ENCODE results near the gene ADARB2. TPM values are rescaled to one million over a fixed set of nuclear protein-coding genes. Genes with fewer than 3 reads are reported as not detected.

The ADARB2 gene
- total RNA-seq, 1 donor from 2014 or later: under 0.01 TPM

DNA sequence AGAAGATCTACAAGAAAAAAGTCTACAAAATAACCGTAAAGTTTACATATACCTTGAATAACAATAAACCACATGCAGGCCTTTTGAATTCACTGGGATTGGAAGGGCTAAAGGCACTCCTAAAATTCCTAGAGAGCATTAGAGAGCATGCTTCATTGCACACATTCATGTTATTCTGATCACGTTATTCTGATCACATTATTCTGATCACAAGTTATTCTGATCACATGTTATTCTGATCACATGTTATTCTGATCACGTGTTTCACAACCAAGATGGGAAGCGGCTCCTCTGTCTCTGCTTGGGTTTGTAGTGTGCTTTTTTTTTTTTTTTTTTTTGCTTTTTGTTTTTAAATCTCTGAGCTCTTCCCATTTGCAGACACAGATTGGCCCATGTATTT is 20.5 kb downstream of the ADARB2 start:
- Histone ChIP-seq H3K27ac (ENCODE audit: low read depth, low read length) (no peak overlapping the region), H3K27me3 (ENCODE audit: control insufficient read depth in 3 of 3, insufficient read depth in 3 of 3, low read length in 3 of 3) (peaks cover 5 to 16% (median 5%) of the 10 kb centered on the region in 3 donors), H3K9me3 (ENCODE audit: control insufficient read depth in 3 of 3, low read length in 3 of 3) (peaks cover 0 to 3% (median 0%) of the 10 kb centered on the region in 3 donors), H3K4me3 (ENCODE audit: low read length in 3 of 3) (no peak overlapping the region), H3K36me3 (ENCODE audit: control insufficient read depth in 3 of 3, insufficient read depth in 3 of 3, low read length in 3 of 3) (no peaks in the 10 kb centered on the region), H3K4me1 (ENCODE audit: control insufficient read depth in 3 of 3, insufficient read depth in 3 of 3, low read length in 3 of 3) (no peaks in the 10 kb centered on the region), H3K9ac (ENCODE audit: low read depth in 1 of 3, low read length in 3 of 3) (no peak overlapping the region)

DNA sequence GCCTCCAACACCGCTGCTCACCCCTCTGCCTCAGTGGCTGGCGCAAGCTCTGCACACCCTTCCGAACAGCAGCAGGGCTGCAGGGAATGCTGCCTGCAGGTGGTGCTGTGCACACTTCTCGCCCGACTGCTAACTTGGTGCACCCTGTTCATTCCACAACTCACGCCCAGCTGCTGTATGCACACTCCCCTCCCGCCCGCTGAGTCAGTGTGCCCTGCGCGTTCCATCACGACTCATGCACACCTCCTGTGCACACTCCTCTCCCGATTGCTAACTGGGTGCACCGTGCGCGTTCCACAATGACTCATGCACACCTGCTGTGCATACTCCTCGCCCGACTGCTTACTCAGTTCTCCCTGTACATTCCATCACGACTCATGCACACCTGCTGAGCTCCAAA is 21.5 kb downstream of the ADARB2 start:
- H3K36me3 ChIP-seq (ENCODE audit: control insufficient read depth in 3 of 3, insufficient read depth in 3 of 3, low read length in 3 of 3): no peaks in the 10 kb centered on the region
- H3K9me3 ChIP-seq (ENCODE audit: control insufficient read depth in 3 of 3, low read length in 3 of 3): peaks cover 0 to 3% (median 0%) of the 10 kb centered on the region in 3 donors
- H3K4me3 ChIP-seq (ENCODE audit: low read length in 3 of 3): no peak overlapping the region
- H3K27ac ChIP-seq (ENCODE audit: low read depth, low read length): no peak overlapping the region
- H3K4me1 ChIP-seq (ENCODE audit: control insufficient read depth in 3 of 3, insufficient read depth in 3 of 3, low read length in 3 of 3): no peaks in the 10 kb centered on the region
- H3K9ac ChIP-seq (ENCODE audit: low read depth in 1 of 3, low read length in 3 of 3): no peak overlapping the region
- H3K27me3 ChIP-seq (ENCODE audit: control insufficient read depth in 3 of 3, insufficient read depth in 3 of 3, low read length in 3 of 3): peaks cover 5 to 16% (median 5%) of the 10 kb centered on the region in 3 donors

DNA sequence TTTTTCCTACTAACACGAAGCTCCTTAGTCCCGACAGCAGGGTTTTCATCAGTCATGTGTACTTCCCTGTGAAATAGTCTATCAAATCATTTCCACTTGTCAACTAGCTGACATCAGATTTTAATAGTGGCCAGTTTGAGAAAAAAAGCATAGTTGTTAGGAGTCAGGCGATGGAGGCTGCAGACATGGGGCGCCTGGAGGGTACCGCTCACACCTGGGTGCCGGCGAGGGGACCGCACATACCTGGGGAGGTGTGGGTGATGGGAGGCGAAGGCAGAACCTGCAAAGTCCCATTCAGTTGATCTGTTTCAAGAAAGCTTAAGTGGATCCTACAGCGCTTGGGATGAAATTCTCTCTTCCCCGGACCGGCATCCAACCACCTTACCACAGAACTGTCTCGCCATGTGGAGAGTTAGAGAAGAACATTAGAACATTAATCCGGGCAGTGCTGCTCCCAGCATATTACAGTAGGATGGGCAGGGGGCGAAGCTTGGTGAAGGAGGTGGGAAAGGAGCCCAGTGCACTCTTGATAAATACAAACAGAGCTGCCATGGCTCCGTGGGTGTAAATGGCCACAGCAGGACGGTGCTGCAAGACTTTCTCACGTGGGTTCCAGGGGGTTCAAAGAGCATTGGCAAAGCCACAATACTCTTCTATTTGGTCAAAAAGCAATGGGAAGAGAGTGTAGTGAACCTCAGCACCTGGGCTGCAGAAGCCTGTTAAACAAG is 24.2 kb downstream of the ADARB2 start:
- Histone ChIP-seq H3K36me3 (ENCODE audit: control insufficient read depth in 3 of 3, insufficient read depth in 3 of 3, low read length in 3 of 3) (no peaks in the 10 kb centered on the region), H3K4me1 (ENCODE audit: control insufficient read depth in 3 of 3, insufficient read depth in 3 of 3, low read length in 3 of 3) (no peaks in the 10 kb centered on the region), H3K27me3 (ENCODE audit: control insufficient read depth in 3 of 3, insufficient read depth in 3 of 3, low read length in 3 of 3) (peaks cover under 1 to 9% (median 5%) of the 10 kb centered on the region in 3 donors), H3K9ac (ENCODE audit: low read depth in 1 of 3, low read length in 3 of 3) (no peak overlapping the region), H3K9me3 (ENCODE audit: control insufficient read depth in 3 of 3, low read length in 3 of 3) (peaks cover 0 to 3% (median 0%) of the 10 kb centered on the region in 3 donors), H3K27ac (ENCODE audit: low read depth, low read length) (no peak overlapping the region), H3K4me3 (ENCODE audit: low read length in 3 of 3) (no peak overlapping the region)

DNA sequence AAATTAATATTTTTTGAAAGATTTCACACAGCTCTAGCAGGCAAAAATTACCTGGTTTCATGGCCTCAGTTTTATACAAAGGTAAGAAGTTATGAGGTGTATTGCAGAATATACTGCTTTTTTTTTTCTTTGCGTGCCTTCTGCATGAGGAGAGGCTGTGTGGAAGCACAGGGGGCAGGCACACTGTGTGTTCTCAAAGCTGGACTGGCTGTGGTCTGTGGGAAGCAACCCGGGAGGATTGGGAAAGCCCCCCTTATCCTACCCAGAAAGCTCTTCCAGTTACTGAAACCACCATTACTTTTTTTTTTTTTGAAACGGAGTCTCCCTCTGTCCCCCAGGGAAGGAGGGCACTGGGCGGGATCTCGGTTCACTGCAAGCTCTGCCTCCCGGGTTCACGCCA is 25.0 kb downstream of the ADARB2 start:
- Histone ChIP-seq H3K9ac (ENCODE audit: low read depth in 1 of 3, low read length in 3 of 3) (no peak overlapping the region), H3K27ac (ENCODE audit: low read depth, low read length) (no peak overlapping the region), H3K9me3 (ENCODE audit: control insufficient read depth in 3 of 3, low read length in 3 of 3) (peaks cover 0 to 3% (median 0%) of the 10 kb centered on the region in 3 donors), H3K36me3 (ENCODE audit: control insufficient read depth in 3 of 3, insufficient read depth in 3 of 3, low read length in 3 of 3) (no peaks in the 10 kb centered on the region), H3K4me1 (ENCODE audit: control insufficient read depth in 3 of 3, insufficient read depth in 3 of 3, low read length in 3 of 3) (no peaks in the 10 kb centered on the region), H3K27me3 (ENCODE audit: control insufficient read depth in 3 of 3, insufficient read depth in 3 of 3, low read length in 3 of 3) (peaks cover 0 to 8% (median 5%) of the 10 kb centered on the region in 3 donors), H3K4me3 (ENCODE audit: low read length in 3 of 3) (no peak overlapping the region)

DNA sequence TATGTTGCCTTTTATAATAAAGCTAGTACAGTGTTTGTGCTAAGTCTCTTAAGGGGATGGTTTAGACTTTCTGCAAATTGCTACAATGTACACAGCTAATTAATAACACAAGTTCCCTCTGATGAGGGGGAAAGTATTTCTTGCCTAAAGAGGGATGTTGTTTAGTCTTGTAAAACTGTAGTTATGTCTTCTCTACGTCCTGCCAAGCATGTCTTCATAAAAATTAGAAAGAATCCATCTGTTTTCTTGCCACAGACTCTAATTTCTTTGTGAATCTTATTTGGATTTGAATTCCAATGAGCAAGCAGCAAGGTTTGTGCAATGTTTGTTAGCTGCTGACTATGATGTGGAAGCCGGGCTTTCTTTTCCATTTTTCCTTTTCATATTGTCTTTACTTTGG is 28.2 kb downstream of the ADARB2 start:
- Histone ChIP-seq H3K9me3 (ENCODE audit: control insufficient read depth in 3 of 3, low read length in 3 of 3) (no peaks in the 10 kb centered on the region), H3K4me1 (ENCODE audit: control insufficient read depth in 3 of 3, insufficient read depth in 3 of 3, low read length in 3 of 3) (no peaks in the 10 kb centered on the region), H3K27ac (ENCODE audit: low read depth, low read length) (no peak overlapping the region), H3K36me3 (ENCODE audit: control insufficient read depth in 3 of 3, insufficient read depth in 3 of 3, low read length in 3 of 3) (no peaks in the 10 kb centered on the region), H3K27me3 (ENCODE audit: control insufficient read depth in 3 of 3, insufficient read depth in 3 of 3, low read length in 3 of 3) (no peaks in the 10 kb centered on the region), H3K9ac (ENCODE audit: low read depth in 1 of 3, low read length in 3 of 3) (no peak overlapping the region), H3K4me3 (ENCODE audit: low read length in 3 of 3) (no peak overlapping the region)

DNA sequence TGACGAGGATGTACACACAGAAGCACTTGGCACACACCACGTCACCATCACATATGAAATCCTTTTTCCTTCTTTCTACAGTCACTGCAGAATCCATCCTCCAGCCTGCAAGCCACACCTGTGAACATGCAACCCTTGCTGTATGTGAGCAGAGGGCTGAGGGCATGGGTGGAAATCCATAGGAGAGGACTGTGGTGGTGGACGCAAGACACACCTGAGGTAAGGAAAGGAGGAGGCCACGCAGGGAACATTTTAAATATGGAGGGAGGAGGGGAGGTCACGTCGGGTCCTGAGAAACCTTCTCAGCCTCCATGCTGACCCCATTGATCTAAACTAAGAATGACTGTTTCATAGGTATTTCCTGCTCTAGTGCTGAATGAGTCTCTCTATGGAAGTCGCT is 28.6 kb downstream of the ADARB2 start:
- Histone ChIP-seq H3K9me3 (ENCODE audit: control insufficient read depth in 3 of 3, low read length in 3 of 3) (no peaks in the 10 kb centered on the region), H3K27ac (ENCODE audit: low read depth, low read length) (no peak overlapping the region), H3K9ac (ENCODE audit: low read depth in 1 of 3, low read length in 3 of 3) (no peak overlapping the region), H3K4me3 (ENCODE audit: low read length in 3 of 3) (no peak overlapping the region), H3K27me3 (ENCODE audit: control insufficient read depth in 3 of 3, insufficient read depth in 3 of 3, low read length in 3 of 3) (no peaks in the 10 kb centered on the region), H3K36me3 (ENCODE audit: control insufficient read depth in 3 of 3, insufficient read depth in 3 of 3, low read length in 3 of 3) (no peaks in the 10 kb centered on the region), H3K4me1 (ENCODE audit: control insufficient read depth in 3 of 3, insufficient read depth in 3 of 3, low read length in 3 of 3) (no peaks in the 10 kb centered on the region)

GRCh38 chr10:1706711-1707110 is 30.6 kb downstream of the ADARB2 start:
- H3K4me3 ChIP-seq (ENCODE audit: low read length in 3 of 3): no peak overlapping the region
- H3K27me3 ChIP-seq (ENCODE audit: control insufficient read depth in 3 of 3, insufficient read depth in 3 of 3, low read length in 3 of 3): no peaks in the 10 kb centered on the region

GRCh38 chr10:1706256-1706655 is 31.1 kb downstream of the ADARB2 start:
- H3K27me3 ChIP-seq (ENCODE audit: control insufficient read depth in 3 of 3, insufficient read depth in 3 of 3, low read length in 3 of 3): no peaks in the 10 kb centered on the region

More at GRCh38 chr10:1706711-1707110, 30.6 kb downstream of the ADARB2 start:
- no peaks in the 10 kb centered on the region for H3K4me1 ChIP-seq (ENCODE audit: control insufficient read depth in 3 of 3, insufficient read depth in 3 of 3, low read length in 3 of 3)
- no peak overlapping the region for H3K9ac ChIP-seq (ENCODE audit: low read depth in 1 of 3, low read length in 3 of 3)
- H3K9me3 ChIP-seq (ENCODE audit: control insufficient read depth in 3 of 3, low read length in 3 of 3): peaks cover 0 to 2% (median 0%) of the 10 kb centered on the region in 3 donors
- no peaks in the 10 kb centered on the region for H3K36me3 ChIP-seq (ENCODE audit: control insufficient read depth in 3 of 3, insufficient read depth in 3 of 3, low read length in 3 of 3)
- no peak overlapping the region for H3K27ac ChIP-seq (ENCODE audit: low read depth, low read length)

DNA sequence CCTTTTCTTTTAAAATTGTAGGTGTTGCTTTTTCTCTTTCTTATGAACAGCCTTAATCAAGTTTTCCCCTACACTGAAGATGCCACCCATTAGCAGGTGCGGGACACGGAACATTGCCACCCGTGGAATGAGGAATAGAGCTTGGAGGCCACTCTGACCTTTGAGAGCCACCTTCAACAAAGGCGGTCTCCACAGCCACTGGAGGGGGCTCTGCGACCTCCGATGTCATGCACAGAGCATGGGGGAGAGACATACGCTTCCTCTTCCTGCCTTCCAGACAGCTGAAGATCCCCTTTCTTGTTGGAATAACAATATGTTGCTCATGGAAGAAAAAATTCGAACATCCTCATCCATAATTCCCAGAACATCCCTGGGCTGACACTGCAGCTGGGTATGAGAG is 39.1 kb downstream of the ADARB2 start:
- peaks cover 0 to 4% (median 2%) of the 10 kb centered on the region in 3 donors for H3K9me3 ChIP-seq (ENCODE audit: control insufficient read depth in 3 of 3, low read length in 3 of 3)
- no peaks in the 10 kb centered on the region for H3K4me1 ChIP-seq (ENCODE audit: control insufficient read depth in 3 of 3, insufficient read depth in 3 of 3, low read length in 3 of 3)
- no peak overlapping the region for H3K9ac ChIP-seq (ENCODE audit: low read depth in 1 of 3, low read length in 3 of 3)
- no peak overlapping the region for H3K27ac ChIP-seq (ENCODE audit: low read depth, low read length)
- H3K36me3 ChIP-seq (ENCODE audit: control insufficient read depth in 3 of 3, insufficient read depth in 3 of 3, low read length in 3 of 3): no peaks in the 10 kb centered on the region
- no peaks in the 10 kb centered on the region for H3K27me3 ChIP-seq (ENCODE audit: control insufficient read depth in 3 of 3, insufficient read depth in 3 of 3, low read length in 3 of 3)
- no peak overlapping the region for H3K4me3 ChIP-seq (ENCODE audit: low read length in 3 of 3)

More at GRCh38 chr10:1706256-1706655, 31.1 kb downstream of the ADARB2 start:
- Histone ChIP-seq H3K4me1 (ENCODE audit: control insufficient read depth in 3 of 3, insufficient read depth in 3 of 3, low read length in 3 of 3) (no peaks in the 10 kb centered on the region), H3K36me3 (ENCODE audit: control insufficient read depth in 3 of 3, insufficient read depth in 3 of 3, low read length in 3 of 3) (no peaks in the 10 kb centered on the region), H3K4me3 (ENCODE audit: low read length in 3 of 3) (no peak overlapping the region), H3K9ac (ENCODE audit: low read depth in 1 of 3, low read length in 3 of 3) (no peak overlapping the region), H3K27ac (ENCODE audit: low read depth, low read length) (no peak overlapping the region), H3K9me3 (ENCODE audit: control insufficient read depth in 3 of 3, low read length in 3 of 3) (peaks cover 0 to 2% (median 0%) of the 10 kb centered on the region in 3 donors)

DNA sequence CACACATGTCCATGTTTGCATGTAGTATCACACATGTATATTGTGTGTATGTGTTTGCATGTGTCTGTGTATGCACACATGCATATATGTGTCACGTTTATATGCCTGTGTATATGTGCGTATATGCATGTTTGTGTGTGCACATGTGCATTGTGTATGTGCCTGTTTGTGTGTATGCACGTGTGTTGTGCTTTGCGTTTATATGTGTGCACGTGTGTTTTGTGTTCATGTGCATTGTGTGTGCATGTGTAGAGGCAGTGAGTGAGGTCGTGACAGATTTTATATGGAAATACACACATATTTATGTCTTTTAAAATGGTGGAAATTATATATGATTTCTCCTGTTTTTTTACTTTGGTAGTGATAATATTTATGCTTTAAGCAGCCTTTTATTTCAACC is 41.2 kb downstream of the ADARB2 start:
- H3K4me3 ChIP-seq (ENCODE audit: low read length in 3 of 3): no peak overlapping the region
- H3K9ac ChIP-seq (ENCODE audit: low read depth in 1 of 3, low read length in 3 of 3): no peak overlapping the region
- H3K4me1 ChIP-seq (ENCODE audit: control insufficient read depth in 3 of 3, insufficient read depth in 3 of 3, low read length in 3 of 3): no peaks in the 10 kb centered on the region
- peaks cover 0 to 4% (median 0%) of the 10 kb centered on the region in 3 donors for H3K9me3 ChIP-seq (ENCODE audit: control insufficient read depth in 3 of 3, low read length in 3 of 3)
- H3K27ac ChIP-seq (ENCODE audit: low read depth, low read length): no peak overlapping the region
- no peaks in the 10 kb centered on the region for H3K27me3 ChIP-seq (ENCODE audit: control insufficient read depth in 3 of 3, insufficient read depth in 3 of 3, low read length in 3 of 3)
- no peaks in the 10 kb centered on the region for H3K36me3 ChIP-seq (ENCODE audit: control insufficient read depth in 3 of 3, insufficient read depth in 3 of 3, low read length in 3 of 3)

Measured in skeletal muscle tissue (tissue), 4 donors.